HG02973 (cell line): ENCODE data around the gene DUSP14.

ENCODE experiments used
- ATAC-seq: cut with Tn5 transposase; IDR thresholded peaks from one replicate; pipeline ENCODE4 v1.9.1; 2021; ENCODE audit warnings: moderate library complexity; ENCODE audit not compliant: unreplicated experiment

DUSP14 gene

DNA sequence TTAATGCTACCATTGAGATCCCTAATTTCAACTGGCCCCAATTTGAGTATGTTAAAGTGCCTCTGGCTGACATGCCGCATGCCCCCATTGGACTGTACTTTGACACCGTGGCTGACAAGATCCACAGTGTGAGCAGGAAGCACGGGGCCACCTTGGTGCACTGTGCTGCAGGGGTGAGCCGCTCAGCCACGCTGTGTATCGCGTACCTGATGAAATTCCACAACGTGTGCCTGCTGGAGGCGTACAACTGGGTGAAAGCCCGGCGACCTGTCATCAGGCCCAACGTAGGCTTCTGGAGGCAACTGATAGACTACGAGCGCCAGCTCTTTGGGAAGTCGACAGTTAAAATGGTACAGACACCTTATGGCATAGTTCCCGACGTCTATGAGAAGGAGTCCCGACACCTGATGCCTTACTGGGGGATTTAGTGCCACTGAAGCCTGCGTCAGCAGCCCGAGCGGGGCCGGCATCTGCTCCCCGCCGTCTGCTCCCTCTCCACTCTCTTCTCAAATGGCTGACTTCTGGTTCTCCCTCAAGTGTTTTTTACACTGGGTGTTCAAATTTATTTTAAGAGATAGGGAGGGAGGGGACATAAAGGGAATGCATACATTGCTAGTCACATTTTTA lies 22.9 kb downstream of the DUSP14 start:
- no peak for ATAC-seq

DNA sequence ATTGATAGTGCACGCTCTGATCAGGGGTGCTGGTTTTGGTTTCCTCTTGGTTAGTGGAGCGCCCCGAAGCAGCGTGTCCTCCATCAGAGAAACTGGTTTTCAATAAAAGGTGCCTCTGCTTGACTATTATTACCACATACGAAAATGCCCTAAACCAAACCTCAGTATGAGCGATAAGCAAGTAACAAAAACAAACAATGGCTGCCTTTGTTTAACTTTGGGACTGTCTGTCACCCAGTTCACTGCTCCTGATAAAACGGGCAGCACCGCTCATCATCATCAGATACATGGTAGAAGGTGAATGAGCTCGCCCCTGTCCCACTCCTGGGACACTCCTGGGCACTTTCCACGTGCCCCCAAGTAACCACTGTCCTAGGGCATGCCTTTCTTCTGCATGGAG lies 24.0 kb downstream of the DUSP14 start:
- ATAC-seq: no peak

DNA sequence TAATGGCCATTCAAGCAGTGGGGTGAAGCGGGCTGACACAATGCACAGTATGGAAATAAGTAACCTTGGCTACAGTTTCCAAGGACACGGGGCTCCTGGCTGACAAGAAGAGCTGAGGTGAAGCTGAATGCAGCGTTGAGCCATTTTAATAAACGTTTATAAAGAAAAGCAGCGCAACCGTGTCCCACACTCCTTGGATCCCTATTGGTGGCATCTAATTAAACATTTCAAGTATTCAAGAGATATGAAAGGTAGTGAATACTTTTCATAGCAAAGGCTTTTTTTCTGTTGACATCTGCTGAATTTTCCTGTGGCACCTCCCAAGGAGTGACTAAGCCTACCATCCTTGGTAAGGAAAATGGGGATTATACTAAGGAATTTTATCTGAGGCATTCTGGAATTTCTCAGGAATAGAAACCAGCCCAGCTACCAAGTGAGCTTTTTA lies 26.5 kb downstream of the DUSP14 start:
- no peak for ATAC-seq

DNA sequence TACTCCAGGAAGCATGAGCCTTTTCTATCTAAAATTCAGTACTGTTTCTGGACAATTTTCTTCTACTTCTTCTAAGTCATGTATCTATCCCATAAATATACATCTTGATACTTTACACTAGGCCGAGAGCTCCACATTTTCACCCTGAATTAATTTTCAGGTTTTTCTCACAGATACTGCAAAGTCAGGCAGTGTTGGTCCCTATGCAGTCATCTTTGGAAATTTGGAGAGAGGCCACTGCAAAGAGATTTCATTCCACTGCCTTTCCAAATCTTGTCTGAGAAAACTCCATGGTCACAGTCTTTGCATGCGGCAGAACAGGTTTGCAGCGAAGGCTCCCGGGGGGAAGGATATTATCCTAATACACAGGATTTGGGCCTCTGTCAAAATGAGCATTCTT lies 28.2 kb downstream of the DUSP14 start:
- no peak for ATAC-seq

DNA sequence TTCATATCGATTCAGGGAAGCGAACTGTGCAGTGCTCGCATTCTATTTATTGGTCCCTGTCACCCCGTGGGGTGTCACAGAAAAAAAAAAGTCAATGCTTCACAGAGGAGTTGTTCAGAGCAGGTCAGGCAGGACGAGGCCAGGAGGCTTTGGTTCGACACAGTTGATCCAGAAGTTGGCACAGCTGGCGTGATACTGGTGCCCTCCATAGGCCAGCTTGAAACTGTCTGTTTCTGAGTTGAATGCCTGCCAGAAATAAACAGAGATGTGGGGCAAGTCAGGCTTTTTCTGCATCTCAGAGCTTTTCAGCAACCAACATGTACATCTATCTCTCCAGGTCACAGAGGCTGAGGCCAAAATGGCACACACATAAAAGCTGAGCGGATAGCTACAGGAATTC lies 29.1 kb downstream of the DUSP14 start:
- ATAC-seq: no peak

DNA sequence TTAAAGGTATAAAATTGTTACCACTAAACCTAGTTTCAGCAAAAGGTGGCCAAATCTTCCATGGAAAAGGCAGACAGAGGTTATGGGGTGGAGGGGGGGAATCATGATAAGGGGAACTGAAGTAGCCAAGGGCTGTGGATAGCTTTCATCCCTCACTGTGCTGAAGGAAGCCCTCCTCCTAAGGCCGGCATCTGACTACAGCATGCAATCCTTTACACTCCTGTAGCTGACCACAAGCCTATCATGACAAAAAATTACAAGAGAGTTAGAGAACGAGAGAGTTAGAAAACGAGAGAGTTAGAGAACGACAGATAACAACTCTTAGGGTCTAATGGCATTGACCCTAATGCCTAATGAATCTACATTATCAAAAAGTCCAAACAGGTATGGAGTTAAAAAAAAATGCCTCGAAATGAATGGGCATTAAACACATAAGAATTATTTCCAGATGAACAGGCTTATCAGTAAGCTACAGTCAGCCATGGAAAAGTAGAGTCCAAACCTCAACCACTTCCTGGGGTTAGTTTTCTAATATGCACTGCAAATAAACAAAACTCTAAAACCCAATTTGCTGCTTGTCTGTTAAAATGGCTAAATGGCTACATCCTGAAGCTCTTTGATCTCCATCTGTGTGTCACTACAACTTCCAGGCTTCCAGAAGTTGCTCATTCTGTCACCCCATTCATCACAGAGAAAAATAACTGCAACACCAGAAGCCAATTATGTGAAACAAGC lies 29.7 kb downstream of the DUSP14 start:
- no peak for ATAC-seq

DNA sequence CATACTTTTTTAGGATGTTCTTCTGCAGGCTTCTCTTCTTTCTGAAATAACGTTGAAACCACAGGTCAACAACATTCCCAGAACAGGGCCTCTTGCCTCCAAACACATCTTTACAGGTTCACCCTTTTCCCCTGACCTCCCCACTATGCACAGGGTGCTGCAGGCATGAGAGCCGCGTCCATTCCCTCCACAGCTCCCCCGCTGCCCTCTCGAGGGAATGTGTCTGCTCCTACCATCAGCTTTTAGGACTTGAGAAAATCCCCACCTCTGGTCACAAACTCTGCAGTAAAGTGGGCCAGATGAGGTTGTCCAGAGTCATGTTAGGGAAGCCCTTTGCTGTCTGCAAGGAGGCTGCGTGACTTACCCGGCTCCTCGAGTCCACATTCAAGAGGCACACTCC lies 30.5 kb downstream of the DUSP14 start:
- ATAC-seq: no peak

DNA sequence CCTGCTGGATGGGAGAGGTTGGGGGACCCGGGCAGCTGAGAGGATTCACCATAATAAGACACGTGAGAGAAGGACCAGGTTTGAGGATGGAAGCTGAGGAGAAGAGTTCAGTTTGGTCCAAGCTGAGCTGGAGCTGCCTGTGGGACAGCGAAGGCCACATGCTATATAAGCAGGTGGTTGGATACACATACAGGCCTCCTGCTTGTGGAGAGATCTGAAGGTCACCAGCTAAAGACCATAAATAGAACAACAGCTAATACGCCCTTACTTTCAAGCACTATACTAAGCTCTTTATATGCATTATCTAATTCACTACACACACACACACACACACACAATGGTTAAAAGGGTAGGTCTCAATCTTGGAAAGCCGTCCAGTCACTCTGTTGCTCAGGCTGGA lies 32.1 kb downstream of the DUSP14 start:
- no peak for ATAC-seq

DNA sequence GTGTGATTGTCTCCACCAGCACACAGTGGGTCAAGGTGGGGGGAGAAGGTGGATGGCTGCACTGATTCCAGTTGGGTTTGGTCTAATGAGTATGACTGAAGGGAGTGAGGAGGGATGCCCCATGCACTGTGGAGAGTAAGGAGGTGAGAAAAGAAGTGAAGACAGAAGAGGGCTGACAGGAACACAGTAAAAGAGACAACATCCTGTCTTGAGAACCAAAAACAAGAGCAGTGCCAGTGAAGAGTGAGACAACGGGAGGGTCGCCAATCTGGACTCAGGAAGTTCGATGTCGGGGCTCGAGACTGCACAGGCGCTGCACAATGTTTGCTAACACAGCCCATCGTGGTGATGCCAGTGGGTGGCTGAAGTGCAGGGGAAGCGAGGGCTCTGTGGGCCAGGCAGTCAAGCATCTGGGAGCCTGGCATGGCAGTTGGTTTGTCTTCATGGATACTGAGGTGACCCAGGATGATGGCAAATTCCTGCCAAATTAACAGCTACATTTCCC lies 34.1 kb downstream of the DUSP14 start:
- ATAC-seq: no peak

DNA sequence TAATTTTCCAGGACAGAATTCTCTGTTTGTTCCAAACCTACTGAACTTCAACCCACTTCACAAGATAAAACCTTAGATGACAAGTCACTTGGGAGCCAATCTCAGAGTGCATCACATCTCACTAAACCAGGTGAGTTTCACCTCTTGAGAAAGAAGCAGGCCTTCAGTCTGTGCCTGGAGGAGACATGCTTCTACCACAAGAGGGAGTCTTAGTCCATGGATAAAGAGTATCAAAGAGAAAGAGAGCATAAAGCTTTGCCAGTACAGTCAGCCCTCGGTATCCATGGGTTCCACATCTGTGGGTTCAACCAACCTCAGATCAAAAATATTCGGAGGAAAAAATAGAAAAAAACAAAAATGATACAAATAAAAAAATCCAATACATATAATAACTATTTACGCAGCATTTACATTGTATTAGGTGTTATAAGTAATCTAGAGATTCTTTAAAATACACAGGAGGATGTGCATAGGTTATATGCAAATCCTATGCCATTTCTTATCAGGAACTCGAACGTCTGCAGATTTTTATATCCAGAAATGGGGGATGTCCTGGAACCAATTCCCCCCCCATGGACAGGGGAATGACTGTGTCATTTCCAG lies 37.7 kb downstream of the DUSP14 start:
- ATAC-seq: no peak

DNA sequence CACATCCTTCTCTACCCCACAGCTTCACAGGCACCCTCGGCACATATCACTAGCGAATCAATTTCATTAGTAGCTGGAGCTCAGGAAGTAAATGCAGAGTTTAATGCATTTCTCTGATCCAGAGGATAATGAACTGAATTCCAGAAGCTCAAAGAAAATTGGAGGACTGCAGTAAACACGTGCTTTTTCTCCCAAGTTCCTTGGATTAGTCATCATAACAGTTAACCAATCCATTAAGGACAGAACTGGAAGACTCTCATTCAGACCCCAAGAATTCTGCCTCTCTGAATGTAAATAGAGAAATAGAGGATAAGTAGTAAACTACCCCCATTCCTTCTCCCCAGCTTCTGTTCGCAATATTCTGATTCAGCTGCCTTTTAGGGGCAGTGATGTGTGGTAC lies 40.7 kb downstream of the DUSP14 start:
- ATAC-seq: no peak

DNA sequence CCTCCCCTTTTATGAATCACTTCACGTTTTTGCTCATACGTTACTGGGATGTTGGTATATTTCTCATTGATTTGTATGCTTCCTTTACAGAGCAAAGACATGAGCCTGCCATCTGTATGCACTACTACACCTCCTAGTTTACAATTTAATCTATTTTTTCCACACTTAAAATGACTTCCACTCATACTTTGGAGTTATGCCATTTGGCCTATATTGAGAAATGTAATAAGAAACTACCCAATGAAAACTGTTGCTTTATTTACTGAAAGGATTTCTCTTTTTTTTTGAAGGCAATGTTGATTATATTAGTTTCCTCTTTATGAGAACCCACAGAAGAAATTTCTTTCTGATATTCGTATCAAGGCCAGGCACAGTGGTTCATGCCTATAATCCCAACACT lies 43.1 kb downstream of the DUSP14 start:
- ATAC-seq: no peak

DNA sequence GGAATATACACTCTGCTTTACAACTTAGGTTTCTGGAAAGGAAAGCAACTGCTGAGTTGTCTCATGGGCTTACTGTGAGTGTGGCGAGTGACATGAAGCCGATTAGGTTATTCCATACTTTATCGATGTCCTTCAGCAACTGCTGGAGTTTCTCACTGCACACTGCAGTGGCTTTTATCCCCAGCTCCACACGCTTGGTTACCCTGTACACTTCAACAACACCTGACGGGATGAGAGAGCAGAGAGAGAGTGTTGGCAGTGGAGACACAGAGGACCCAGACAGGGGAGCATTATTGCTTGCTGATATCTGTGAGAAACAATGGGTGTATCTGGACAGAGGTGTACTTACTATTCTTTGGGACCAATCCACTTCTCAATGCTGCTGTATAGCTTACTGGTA lies 46.2 kb downstream of the DUSP14 start:
- no peak for ATAC-seq

DNA sequence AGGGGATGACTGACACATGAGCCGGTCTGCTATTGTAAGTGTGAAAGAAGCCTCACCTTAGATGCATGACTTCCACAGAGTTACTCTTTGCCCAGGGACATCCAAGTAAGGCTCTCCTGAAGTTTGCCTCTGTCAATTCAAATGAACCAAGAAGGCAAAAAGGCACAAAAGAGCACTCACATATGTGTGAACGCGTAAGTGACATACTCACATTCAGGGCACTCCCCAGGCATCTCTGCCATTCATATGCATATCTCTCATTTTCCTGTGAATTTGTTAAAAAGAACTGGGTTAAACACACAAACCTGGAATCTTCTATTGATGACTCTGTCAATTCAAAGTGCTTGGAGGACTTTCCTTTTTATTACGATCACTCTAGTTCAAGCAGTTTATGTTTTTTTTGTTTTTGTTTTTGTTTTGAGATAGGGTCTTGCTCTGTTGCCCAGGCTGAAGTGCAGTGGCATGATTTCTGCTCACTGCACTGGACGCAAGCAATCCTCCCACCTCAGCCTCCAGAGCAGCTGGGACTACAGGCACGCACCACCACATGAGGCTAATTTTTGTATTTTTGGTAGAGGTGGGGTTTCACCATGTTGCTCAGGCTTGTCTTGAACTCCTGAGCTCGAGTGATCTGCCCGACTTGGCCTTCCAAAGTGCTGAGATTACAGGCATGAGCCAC lies 49.4 kb downstream of the DUSP14 start:
- no peak for ATAC-seq

DNA sequence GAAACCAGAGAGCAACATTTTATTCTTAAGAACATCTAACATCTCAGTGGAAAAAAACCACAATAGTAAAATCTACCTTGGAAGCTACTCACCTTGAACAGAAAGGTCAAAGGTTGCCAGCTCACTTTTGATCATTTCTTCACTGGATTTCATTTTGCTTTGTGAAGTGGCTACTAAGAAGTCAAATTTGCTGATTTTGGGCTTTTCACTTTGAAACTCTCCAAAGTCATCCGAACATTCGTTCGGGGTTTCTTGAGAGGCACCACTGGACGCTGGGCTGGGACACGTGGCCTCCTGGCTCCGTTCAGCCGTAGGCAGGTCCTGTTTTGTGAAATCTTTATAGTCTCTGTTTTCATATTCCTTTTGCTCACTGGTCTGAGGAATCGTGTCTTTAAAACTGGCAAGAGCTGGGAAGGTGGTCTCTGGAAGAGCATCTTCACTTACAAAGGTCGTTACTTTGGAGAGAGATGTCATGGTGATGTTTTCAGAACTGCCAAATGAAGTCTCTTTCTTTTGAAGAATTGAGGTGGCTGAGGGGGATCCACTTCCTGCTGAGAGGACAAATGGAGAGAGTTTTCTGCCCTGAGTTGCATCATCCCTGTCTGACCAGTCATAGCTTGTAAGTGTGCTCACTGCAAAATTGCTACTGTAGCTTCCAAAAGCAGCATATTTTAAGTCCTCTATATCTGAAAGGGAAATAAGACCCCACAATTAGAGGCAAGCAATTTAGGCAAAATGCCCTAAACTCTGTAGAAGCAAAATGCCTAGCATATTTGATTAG lies 52.4 kb downstream of the DUSP14 start:
- ATAC-seq: no peak

DNA sequence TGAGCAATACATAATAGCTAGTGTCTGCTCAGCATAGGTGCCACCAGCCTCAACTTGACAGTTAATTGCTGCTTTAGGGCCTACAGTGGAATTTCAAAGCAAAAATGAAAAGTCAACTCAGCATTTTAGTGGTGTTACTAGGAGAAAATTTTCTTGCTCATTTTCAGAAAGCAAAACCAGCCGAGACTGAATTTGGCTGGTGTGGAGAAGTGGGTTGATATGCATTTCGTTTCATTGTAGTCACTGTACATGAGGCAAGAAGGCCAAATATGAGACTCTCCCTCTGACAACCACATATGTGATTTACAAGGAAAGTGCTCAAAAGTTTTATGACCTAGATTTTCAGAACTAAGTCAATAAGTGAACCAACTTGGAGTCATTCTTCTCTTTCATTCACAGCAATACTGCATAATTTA lies 54.0 kb downstream of the DUSP14 start:
- no peak for ATAC-seq

DNA sequence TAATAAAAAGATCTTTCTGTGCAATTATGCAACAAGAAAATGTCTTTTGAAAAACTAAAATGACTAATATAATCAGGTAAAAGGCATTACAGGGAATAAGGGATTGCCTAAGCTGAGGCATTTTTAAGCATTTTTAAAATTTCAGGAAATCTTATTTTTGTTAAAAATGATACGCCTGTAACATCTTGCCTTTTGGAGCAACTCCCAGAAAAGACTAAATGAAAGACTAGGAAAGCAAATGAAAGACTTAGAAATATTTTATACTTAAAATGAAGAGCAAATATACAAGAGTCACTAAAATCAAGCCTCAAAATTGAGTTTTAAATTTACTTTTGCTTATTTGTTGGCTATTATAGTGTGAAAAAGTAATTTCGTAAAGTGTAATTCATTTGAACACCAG lies 55.8 kb downstream of the DUSP14 start:
- ATAC-seq: no peak

DNA sequence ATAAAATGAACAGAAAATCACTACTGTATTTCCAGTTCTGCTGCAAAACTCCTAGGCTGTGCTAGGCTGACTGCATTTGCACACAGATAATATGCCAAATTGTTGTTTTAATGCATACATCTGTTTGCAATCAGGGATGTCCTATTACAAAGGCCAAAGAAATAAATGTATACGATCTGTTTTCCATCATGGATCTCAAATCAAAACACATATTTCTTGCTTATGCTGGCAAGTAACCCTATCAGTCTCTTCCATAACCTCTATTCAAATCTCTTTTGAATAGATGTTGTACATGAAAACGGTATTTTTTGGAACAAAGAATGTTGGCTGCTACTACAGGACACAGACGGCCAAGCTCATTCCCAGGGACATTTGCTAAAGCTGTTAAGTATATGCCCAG lies 56.6 kb downstream of the DUSP14 start:
- no peak for ATAC-seq

DNA sequence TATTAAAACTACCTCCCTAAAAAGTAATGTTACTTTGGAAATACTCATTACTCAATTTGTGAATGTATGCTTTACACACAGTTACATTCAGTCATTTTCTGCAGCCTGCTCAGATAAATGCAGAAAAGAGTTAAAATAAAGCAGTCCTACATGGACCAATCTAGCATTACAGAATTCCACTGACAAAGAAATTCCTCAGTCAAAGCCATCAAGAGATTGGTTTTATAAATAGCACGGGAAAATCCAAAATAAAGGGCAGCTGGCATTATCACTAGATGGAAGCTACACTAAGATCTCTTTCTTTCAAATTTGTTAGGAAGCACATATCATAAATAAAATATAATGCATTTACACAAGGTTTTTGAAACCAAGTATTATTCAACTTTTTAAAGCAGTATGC lies 58.3 kb downstream of the DUSP14 start:
- no peak for ATAC-seq

DNA sequence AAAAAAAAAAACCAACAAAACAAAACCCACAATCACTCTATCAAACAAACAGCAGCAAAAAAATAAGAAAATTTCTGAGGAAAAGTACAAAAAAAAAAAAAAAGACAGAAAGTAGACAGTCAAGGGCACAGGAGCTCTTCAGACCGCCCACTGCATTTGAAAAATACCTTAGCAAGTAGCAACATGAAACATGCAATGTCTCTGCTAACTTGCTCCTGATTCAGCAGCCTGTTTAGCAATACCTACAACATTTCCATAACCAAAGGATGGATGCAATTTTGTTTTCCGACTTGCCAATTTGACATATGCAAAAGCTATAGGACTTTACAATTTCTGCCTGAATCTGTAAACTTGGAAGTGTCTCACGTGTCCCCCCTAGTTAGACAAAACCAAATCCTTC lies 62.1 kb downstream of the DUSP14 start:
- ATAC-seq: no peak

DNA sequence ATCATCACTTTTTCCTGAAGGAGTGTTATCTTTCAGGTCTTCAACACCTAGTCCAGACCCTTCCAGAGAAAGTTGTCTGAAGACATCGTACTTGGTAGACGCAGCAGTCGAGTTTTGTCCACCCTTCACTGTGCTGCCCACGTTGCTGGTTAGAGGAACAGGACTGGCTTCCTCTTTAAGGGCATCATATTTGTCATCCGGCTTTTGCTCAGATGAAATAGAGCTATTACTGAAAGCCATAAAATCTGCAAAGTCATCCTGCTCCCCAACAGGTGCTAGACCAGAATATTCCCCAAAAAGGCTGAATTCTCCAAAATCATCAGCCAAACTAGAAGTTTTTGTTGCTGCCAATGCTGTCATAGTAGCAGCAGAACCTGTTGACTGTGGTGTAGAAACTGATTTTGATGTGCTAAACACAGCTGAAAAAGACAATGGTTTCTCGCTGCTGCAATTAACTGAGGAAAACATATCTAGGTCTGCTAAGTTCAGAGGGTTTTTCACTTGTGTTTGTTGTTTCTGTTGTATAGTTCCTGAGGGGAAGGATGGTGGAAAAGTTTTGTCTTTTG lies 63.8 kb downstream of the DUSP14 start:
- ATAC-seq: no peak
